ENCODE measurements around the gene AP3B1.

The AP3B1 gene

GRCh38 chr5:78288246-78288645, 6.3 kb downstream of the AP3B1 start:
- DNase-seq (ENCODE audit: low read depth in 2 of 2): no peak

DNA sequence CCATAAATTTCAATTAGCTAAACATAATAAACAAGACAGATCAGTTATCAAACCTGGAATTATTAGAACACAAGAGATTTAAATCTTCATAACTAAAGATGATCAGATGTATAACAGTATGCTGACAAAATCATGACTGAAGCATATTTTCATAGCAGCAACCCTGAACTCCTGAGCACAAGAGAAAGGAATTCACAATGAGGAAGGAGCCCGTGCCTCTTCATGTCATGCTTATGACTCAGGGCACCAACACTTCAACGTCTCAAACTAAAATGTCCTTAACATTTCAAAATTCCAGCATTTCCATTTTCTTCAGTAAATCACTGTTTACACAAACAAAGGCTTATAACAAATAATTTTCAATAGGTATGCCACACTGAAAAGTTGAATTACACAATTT, 6.7 kb downstream of the AP3B1 start:
- no peak for DNase-seq (ENCODE audit: low read depth in 2 of 2)

DNA sequence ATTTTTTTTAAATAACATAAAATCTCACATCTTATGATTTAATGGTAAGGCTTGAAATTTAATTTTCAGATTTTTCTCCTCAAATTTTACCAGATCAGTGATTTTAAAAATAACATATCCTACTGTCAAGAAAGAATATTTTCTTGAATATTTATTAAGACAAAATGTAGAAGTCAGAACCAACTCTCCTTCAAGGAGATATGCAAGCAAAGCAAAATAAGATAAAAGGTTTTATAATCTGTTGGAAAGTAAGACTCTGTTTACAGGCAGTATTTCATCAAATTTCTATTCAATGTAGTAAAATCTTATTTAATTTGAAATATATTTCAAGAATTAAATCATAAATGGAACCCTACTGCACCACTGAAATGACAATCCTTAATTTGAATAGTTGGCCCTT, 7.3 kb downstream of the AP3B1 start:
- no peak for DNase-seq (ENCODE audit: low read depth in 2 of 2)

DNA sequence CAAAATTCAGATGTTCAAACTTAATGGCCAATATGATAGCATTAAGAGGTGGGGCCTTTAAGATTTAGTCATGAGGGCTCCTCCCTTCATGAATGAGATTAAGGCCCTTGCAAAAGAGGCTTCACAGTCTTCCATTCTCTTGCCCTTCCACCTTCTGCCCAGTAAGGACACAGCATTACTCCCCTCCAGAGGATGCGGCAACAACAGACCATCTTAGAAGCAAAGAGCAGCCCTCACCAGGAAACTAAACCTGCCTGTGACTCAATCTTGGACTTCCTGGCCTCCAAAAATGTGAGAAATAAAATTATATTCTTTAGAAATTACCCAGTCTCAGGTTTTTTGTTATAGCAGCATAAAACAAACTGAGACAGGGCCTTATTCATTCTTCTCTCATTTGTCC, 8.2 kb downstream of the AP3B1 start:
- no peak for DNase-seq (ENCODE audit: low read depth in 2 of 2)

- no peak for DNase-seq (ENCODE audit: low read depth in 2 of 2)
These were observed 10.7 kb downstream of the AP3B1 start for GRCh38 chr5:78283802-78284201.

DNA sequence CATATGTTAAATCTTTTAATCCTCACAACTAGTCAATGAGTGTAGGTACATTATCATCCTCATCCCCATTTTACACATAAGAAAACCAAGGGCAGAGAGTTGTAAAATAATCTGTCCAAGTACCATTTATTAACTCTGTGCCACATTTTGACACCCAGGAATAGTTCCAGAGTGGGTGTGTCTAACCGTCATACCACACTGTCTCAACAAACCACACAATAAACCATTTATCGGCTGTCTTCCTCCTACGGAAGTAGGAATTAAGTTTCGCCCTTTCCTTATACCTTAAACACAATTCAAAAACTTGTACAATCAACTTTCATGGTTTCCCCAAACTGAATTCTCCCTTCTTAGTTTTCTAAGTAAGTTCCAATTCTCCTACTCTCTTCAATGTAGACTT, 11.4 kb downstream of the AP3B1 start:
- DNase-seq (ENCODE audit: low read depth in 2 of 2): no peak

DNA sequence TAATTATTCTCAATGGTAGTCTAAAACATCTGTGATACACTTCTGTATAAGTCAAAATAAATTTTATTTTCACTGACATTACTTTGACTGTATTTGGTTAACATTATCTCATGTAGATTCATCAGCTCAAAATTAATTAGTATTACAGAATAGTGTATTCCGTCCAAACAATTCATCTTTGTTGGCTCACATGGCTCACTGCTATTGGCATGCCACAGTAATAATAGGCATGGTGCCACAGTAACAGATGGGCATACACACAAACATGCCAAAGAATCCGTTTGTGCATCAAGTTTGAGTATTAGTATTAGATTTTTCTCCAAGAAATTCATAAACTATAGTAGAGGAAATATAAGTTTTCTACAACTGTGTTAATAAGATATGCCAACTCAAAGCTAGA, 14.2 kb downstream of the AP3B1 start:
- DNase-seq (ENCODE audit: low read depth in 2 of 2): no peak

DNA sequence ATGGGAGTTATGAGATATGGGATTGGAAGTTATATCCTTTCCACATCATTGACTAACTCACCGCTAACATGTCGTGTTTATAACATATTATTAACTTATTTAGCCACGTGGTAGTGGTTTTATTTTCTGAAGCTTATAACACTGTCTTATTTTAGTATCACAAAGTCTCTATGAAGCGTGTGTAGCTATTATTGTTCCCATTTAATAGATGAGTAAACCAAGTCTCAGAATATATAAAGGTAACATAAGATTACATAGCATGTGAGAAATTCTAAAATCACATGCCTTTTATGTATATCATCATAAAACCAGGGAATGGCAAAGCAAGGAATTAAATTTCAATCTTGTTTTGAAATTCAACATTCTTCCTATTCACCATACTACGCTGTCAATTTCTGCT, 15.3 kb downstream of the AP3B1 start:
- no peak for DNase-seq (ENCODE audit: low read depth in 2 of 2)

DNA sequence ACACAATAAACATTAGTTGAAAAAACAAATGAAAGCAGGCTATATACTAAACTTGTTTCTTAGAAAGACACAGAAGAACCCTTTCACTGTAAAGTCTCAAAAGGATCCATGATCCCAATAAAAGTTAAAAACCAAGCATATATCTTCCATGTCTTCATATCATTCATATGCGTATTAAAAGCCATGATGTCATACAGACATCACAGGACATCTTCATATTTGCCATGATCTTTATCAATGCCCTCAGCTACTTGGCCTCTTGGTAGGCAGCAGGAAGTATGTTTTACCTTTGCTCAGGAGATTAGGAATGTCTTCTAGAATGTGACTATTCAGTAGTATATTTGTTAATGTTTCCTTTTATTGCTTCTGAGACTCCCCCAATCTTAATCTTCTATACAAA, 16.8 kb downstream of the AP3B1 start:
- no peak for DNase-seq (ENCODE audit: low read depth in 2 of 2)

DNA sequence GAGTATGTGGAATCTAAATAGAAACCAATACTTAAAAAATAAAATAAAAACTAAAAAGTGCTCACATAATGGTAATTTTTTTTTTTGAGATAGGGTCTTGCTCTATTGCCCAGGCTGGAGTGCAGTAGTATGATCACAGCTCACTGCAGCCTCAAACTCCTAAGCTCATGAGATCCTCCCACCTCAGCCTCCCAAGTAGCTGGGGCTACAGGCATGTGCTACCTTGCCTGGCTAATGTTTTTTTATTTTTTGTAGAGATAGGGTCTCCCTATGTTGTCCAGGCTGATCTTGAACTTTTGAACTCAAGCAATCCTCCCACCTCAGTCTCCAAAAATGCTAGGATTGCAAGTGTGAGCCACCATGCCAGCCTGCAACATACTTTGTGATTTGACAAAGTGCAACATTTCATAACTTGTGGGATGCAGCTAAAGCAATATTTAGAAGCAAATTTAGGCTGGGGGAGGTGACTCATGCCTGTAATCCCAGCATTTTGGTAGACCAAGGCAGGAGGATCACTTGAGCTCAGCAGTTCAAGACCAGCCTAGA, 18.4 kb downstream of the AP3B1 start:
- no peak for DNase-seq (ENCODE audit: low read depth in 2 of 2)

- no peak for DNase-seq (ENCODE audit: low read depth in 2 of 2)
These were observed 19.8 kb downstream of the AP3B1 start for GRCh38 chr5:78274540-78275197.

GRCh38 chr5:78273436-78273835, 21.1 kb downstream of the AP3B1 start:
- no peak for DNase-seq (ENCODE audit: low read depth in 2 of 2)

- DNase-seq (ENCODE audit: low read depth in 2 of 2): no peak
These were observed 22.7 kb downstream of the AP3B1 start for GRCh38 chr5:78271766-78272165.

DNA sequence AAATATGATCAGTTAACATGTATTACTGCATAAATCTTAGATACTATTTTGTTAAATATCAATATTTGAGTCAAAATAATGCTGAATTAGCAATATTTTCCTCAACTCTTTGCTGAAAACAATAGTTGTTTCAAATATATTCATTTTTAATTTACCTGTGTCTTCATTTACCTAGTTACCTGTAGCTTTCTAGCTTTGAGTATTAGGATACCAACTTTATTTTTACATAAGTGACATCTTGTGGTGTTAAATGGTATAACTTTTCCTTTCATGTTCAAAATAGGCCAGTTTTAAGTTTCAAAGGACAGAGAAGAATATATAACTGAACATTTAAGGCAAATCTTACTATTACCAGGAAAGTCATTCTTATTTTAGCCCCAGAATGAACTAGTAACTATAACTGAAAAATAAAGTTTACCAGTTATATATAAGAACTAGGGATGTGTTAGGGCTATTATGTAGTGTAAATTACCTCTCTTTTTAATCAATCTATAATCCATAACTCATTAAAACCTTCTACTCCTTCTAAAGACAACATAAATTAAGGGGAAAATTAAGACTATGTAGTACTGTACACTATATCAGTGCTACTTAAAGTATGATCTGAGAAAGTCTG, 25.3 kb downstream of the AP3B1 start:
- DNase-seq (ENCODE audit: low read depth in 2 of 2): no peak

DNA sequence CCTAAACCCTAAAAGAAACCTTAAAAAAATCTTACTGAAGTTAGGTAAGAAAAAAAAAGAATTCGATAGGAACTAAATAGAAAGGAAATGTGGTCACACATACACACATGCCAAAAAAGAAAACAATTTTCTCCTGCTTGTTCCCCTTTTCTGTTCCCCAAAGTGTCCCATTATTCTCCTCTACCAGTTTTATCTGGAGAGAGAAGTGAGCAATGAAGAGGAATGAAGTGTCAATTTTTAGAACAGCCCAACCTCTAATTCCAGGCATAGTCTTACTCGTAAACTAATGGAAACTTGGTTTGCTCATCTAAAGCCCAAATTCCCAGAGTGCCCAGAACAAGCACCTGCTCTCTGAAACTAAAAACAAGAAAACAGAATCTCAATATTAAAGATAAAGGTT, 26.1 kb downstream of the AP3B1 start:
- DNase-seq (ENCODE audit: low read depth in 2 of 2): no peak

DNA sequence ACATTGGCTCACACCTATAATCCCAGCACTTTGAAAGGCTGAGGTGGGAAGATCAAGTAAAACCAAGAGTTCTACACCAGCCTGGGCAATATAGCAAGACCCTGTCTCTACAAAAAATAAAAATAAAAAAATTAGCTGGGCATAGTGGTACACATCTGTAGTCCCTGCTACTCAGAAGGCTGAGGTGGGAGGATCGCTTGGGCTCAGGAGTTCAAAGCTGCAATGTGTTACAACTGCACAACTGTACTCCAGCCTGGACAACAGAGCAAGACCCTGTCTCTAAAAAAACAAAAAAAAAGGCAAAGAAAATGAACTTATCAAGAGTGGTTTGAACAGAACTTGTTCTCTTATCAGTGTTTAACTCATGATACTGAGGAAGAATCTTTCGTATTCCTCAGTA, 29.3 kb downstream of the AP3B1 start:
- DNase-seq (ENCODE audit: low read depth in 2 of 2): no peak

- no peak for DNase-seq (ENCODE audit: low read depth in 2 of 2)
These were observed 29.9 kb downstream of the AP3B1 start for GRCh38 chr5:78264600-78264999.

DNA sequence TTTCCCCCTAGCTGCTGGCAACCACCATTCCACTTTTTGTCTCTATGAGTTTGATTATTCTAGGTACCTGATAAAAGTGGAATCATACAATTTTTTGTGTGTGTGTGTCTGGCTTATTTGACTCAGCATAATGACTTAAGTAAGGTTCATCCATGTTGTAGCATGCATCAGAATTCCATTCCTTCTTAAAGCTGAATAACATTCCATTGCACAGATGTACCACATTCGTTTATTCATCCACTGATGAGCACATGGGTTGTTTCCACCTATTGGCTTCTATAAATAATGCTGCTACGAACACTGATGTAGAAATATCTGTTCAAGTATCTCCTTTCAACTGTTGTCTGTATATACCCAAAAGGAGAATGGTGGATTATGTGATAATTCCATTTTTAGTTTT, 33.7 kb downstream of the AP3B1 start:
- no peak for DNase-seq (ENCODE audit: low read depth in 2 of 2)

DNA sequence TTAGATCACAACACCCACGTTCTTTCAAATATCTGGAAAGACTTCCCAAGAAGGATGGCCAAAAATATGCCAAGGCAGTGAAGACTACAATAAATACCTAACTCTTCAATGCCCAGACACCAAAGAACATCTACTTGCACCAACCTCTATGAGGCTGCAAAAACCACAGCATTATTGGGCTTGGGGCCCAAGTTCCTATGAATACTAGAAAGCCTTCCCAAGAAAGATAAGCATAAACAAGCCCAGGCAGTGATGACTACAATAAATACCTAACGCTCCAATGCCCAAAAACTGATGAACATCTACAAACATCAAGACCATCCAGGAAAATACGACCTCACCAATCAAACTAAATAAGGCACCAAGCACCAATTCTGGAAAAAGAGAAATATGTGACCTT, 41.3 kb downstream of the AP3B1 start:
- no peak for DNase-seq (ENCODE audit: low read depth in 2 of 2)

DNA sequence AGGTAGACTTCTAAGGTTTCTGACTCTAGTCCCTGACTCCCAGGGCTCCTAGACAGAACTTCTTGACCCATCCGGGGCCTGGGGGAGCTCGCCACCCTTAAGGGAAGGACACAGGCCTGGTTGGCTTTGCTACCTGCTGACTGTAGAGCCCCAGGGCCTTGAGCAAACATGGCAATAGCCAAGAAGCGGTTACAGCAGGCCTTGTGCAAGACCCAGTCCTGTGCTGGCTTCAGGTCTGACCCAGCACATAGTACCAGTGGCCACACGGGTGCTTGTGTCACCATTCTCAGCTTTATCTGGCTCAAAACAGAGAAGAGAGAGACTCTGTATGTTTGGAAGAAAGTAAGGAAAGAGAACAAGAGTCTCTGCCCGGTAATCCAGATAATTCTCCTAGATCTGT, 41.8 kb downstream of the AP3B1 start:
- no peak for DNase-seq (ENCODE audit: low read depth in 2 of 2)

DNA sequence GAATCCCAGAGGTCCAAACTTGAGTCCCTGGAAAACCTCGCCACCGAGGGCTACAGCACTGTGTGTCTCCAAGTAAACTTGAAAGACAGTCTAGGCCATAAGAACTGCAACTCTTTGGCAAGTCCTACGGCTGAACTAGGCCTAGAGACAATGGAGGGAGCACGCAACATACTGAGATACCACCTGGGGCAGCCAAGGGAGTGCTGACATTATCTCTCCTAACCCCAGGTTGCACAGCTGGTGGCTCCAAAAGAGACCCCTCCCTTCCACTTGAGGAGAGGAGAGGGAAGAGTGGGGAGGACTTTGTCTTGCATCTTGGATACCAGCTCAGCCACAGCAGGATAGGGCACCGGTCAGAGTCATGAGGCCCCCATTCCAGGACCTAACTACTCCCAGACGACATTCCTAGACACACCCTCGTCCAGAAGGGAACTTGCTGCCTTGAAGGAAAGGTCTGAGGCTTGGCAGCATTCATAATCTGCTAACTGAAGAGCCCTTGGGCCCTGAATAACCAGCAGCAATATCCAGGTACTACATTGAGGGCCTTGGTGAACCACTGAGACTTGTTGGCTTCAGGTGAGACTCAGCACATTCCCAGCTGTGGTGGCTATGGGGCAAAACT, 42.7 kb downstream of the AP3B1 start:
- DNase-seq (ENCODE audit: low read depth in 2 of 2): no peak

DNA sequence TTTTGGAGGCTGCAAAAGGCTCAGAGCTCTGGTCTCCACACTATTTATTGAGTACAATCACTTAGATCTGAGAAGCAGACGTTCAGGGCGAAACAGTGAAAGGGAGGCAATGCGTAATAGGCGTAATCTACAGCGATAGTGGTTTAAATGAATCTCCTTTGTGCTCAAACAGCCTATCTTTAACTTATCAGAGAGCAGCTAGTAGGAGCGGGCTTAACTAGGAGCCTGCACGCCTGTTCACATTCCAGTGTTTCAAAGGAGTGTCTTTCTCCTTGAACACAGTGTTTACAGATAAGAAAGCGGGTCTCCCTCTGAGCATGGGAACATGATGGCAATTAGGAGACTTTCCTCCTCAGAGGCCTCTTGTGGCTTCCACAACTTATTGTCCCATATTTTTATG, 49.4 kb downstream of the AP3B1 start:
- no peak for DNase-seq (ENCODE audit: low read depth in 2 of 2)

- no peak for DNase-seq (ENCODE audit: low read depth in 2 of 2)
These were observed 50.9 kb downstream of the AP3B1 start for GRCh38 chr5:78243639-78244038.

Data from stimulated activated CD8-positive, alpha-beta memory T cell treated with anti-CD3 and anti-CD28 coated beads, Interleukin-7, amount 100 ng/mL, for 4 hours (primary cell).